ENCODE data around the gene RMC1. TPM values are rescaled to one million over a fixed set of nuclear protein-coding genes. Genes with fewer than 3 reads are reported as not detected.

Gene RMC1
- total and polyA plus RNA-seq, 2 of the 13 experiments (the other 11 are each of a cell fraction or from before 2014, with no cell fraction given) = 9.4 to 19.5 TPM

DNA sequence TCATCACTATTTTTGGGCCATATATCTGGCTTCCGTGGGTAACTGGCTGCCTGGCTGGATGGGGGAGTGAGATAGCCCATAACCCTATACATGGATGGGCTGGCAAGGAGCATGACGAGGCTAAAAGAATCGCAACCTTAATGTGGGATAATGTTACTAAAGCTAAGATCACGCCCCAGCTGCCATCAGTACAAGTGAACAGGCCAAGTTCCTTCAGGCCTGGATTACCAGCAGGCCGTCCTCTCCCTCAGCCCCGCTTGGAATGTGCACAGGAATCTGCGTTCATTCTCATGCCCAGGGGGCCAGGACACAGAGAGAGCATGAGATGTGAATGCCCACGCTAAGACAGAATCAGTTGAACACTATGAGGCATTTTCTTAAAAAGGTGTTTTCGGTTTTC, 34.7 kb downstream of the RMC1 start:
- Histone ChIP-seq H3K36me3 (replicated peaks in 1 of 2; ENCODE audit: control insufficient read depth in 1 of 2, insufficient read depth in 2 of 2, low read length in 2 of 2) (peaks cover 45 to 99% of the 10 kb centered on the region in 2 experiments), H2AFZ (ENCODE audit: low read length) (no peak overlapping the region), H3K27ac (ENCODE audit: extremely low read length, insufficient read depth, low read length) (no peak overlapping the region), H3K4me1 (ENCODE audit: insufficient read depth, low read length) (peaks cover 15% of the 10 kb centered on the region), H3K79me2 (ENCODE audit: insufficient read depth, low read length) (no peaks in the 10 kb centered on the region), H3K4me3 (replicated peaks in 1 of 3; ENCODE audit: insufficient read depth in 1 of 3, low read depth in 2 of 3, low read length in 3 of 3) (no peak overlapping the region), H3K9me3 (ENCODE audit: low read length) (no peaks in the 10 kb centered on the region), H3K9ac (ENCODE audit: insufficient read depth, low read depth, low read length) (no peak overlapping the region), H3K27me3 (ENCODE audit: control insufficient read depth in 1 of 2, insufficient read depth in 2 of 2, low read length in 2 of 2) (no peaks in the 10 kb centered on the region), H4K20me1 (ENCODE audit: insufficient read depth, low read length) (no peaks in the 10 kb centered on the region), H3K4me2 (ENCODE audit: low read depth, low read length) (no peak overlapping the region)
- in situ Hi-C loops (cut with HindIII; ENCODE audit: extremely low pct_ligation_motif_present, low pct_unique_long_range_greater_than_20kb) = no loop called here
- 96% methylated on average over 9 of the region's 9 CpGs for WGBS (ENCODE audit: low lambda C conversion rate)
- TF ChIP-seq, protein P1, sequence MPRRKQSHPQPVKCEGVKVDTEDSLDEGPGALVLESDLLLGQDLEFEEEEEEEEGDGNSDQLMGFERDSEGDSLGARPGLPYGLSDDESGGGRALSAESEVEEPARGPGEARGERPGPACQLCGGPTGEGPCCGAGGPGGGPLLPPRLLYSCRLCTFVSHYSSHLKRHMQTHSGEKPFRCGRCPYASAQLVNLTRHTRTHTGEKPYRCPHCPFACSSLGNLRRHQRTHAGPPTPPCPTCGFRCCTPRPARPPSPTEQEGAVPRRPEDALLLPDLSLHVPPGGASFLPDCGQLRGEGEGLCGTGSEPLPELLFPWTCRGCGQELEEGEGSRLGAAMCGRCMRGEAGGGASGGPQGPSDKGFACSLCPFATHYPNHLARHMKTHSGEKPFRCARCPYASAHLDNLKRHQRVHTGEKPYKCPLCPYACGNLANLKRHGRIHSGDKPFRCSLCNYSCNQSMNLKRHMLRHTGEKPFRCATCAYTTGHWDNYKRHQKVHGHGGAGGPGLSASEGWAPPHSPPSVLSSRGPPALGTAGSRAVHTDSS (CRISPR knock-in tag; conservative IDR thresholded peaks at IDR 0.05) = no peak
- TF ChIP-seq ZNF570 (CRISPR knock-in tag; IDR thresholded peaks at IDR 0.05; ENCODE audit: borderline replicate concordance) (no peak), KLF16 (CRISPR knock-in tag; IDR thresholded peaks at IDR 0.05) (no peak), EZH2 (conservative IDR thresholded peaks at IDR 0.05; ENCODE audit: low read depth, low read length) (no peak), GABPA (IDR thresholded peaks at IDR 0.05; ENCODE audit: low read depth, low read length) (no peak), GABPA (CRISPR knock-in tag; IDR thresholded peaks at IDR 0.05; ENCODE audit: low read depth) (no peak), SRSF1 (optimal IDR thresholded peaks at IDR 0.05; ENCODE audit: low read depth, low read length) (no peak), ZNF24 (IDR thresholded peaks at IDR 0.05) (no peak), TAF1 (CRISPR knock-in tag; IDR thresholded peaks at IDR 0.05) (no peak), ZNF224 (CRISPR knock-in tag; IDR thresholded peaks at IDR 0.05) (no peak), ZNF432 (CRISPR knock-in tag; IDR thresholded peaks at IDR 0.05; ENCODE audit: borderline replicate concordance) (no peak), ZNF724P (CRISPR knock-in tag; IDR thresholded peaks at IDR 0.05; ENCODE audit: borderline replicate concordance) (no peak), ZFP37 (CRISPR knock-in tag; IDR thresholded peaks at IDR 0.05; ENCODE audit: borderline replicate concordance) (no peak), ZSCAN21 (CRISPR knock-in tag; IDR thresholded peaks at IDR 0.05; ENCODE audit: borderline replicate concordance) (no peak), ZSCAN31 (CRISPR knock-in tag; IDR thresholded peaks at IDR 0.05; ENCODE audit: low read depth) (no peak)
- TF ChIP-seq, protein P2, sequence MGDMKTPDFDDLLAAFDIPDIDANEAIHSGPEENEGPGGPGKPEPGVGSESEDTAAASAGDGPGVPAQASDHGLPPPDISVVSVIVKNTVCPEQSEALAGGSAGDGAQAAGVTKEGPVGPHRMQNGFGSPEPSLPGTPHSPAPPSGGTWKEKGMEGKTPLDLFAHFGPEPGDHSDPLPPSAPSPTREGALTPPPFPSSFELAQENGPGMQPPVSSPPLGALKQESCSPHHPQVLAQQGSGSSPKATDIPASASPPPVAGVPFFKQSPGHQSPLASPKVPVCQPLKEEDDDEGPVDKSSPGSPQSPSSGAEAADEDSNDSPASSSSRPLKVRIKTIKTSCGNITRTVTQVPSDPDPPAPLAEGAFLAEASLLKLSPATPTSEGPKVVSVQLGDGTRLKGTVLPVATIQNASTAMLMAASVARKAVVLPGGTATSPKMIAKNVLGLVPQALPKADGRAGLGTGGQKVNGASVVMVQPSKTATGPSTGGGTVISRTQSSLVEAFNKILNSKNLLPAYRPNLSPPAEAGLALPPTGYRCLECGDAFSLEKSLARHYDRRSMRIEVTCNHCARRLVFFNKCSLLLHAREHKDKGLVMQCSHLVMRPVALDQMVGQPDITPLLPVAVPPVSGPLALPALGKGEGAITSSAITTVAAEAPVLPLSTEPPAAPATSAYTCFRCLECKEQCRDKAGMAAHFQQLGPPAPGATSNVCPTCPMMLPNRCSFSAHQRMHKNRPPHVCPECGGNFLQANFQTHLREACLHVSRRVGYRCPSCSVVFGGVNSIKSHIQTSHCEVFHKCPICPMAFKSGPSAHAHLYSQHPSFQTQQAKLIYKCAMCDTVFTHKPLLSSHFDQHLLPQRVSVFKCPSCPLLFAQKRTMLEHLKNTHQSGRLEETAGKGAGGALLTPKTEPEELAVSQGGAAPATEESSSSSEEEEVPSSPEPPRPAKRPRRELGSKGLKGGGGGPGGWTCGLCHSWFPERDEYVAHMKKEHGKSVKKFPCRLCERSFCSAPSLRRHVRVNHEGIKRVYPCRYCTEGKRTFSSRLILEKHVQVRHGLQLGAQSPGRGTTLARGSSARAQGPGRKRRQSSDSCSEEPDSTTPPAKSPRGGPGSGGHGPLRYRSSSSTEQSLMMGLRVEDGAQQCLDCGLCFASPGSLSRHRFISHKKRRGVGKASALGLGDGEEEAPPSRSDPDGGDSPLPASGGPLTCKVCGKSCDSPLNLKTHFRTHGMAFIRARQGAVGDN (CRISPR knock-in tag; IDR thresholded peaks at IDR 0.05) = no peak
- FAIRE-seq (no peak), DNase-seq (ENCODE audit: low spot score) (no peak), ATAC-seq (no peak)
- BruUV-seq (replicated peaks) = no TSS peak
- CTCF ChIA-PET (ENCODE audit: low intra/inter-chr PET ratio, low total read pairs) = no interaction called here
- intact Hi-C loops (cut with micrococcal nuclease; ENCODE audit: unreplicated experiment) = no loop called here
- POLR2A ChIA-PET = no interaction called here

Measured in HepG2 (cell line).